Measurements from ENCODE around the gene CENPX.
A peak's percentile ranks its signal among the peaks of the same experiment; 100 is the strongest.

The CENPX gene

DNA sequence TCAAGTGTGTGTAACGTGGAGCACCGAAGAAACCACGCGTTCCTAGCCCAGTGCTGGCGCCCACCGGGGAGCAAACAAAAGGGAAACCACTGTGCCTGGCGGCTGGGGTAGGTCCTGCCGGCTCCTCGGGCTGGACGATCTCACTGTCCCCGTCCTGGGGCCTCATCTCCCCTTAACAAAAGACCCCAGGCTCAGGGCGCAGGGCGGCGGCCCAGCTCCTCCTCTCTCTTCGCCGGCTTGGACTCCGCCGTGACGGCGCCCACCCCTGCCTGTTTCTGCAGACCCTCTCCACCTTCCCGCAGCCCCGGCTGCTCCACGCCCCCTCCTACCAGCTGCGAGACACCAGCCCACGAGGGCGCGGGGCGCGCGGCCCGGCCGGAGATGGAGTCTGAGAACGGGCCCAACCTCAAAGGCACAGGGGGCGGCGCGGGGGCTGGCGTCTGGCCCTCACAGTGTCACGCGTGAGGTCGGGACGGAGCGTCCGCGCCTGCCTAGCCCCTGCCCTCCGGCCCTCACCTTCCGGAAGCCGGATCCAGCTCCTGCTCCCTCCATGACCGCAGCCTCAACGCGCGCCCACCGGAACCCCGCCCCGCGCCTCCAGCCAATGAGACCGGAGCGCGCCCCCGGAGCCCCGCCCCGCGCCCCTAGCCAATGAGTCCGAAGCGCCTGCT is at the start of gene CENPX:
TSS of gene CENPX (minus strand) at position 569 of the 671 bp plus-strand sequence. CDS start at position 552, 17 bp downstream.
- DNase-seq (ENCODE audit: low spot score), result no peak

DNA sequence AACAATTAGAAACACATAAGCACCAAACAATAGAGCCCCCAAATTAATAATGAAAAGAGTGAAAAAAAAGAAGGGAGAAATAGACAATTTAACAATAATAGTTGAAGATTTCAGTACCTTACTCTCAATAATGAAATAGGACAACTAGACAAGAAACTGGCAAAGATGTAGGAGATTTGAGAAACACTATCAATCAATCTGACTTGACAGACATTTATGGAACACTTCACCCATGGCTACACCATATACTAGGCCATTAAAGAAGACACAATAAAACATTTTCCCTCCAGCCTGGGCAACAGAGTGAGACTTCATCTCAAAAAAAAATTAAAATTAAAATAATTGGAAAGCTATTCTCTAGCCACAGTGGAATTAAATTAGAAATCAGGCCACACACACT is 47.9 kb upstream of the CENPX start:
- DNase-seq (ENCODE audit: low spot score), result no peak

DNA sequence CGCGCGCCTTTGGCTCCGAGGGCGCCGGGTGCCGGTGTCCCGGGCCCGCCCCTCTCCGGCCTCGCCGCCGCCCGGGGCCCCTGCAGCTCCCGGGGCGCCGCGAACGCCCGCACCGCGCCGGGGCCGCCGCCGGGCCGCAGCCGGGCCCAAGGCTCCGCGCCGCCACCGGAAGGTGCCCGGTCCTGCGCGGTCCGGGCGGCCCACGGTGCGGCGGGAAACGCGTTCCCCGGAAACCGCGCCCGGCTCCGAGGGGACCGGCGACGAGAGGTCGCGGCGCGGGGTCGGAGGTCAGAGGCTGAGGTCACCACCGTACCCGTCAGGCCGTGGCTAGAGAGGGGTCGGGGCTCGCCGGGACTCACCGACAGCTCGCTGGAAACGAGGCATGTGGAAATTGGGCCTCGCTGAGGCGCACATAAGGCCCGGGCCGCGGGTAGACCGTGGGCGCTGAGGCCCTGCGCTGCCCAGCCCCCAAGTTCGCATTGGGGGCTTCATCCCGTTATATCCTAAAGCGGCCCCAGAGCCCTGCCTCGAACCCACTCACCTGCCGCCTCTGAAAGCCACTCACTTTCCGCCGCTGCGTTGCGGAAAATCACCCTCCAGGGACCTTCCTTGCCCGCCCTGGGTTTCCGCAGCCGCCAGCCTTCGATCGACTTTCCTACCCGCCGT is 43.1 kb upstream of the CENPX start, which contains the start of gene DUS1L:
TSS of gene DUS1L (minus strand) at position 167 of the 666 bp plus-strand sequence. CDS start 745 bp downstream, outside the sequence.
- peak; percentile 31 for DNase-seq (ENCODE audit: low spot score)

DNA sequence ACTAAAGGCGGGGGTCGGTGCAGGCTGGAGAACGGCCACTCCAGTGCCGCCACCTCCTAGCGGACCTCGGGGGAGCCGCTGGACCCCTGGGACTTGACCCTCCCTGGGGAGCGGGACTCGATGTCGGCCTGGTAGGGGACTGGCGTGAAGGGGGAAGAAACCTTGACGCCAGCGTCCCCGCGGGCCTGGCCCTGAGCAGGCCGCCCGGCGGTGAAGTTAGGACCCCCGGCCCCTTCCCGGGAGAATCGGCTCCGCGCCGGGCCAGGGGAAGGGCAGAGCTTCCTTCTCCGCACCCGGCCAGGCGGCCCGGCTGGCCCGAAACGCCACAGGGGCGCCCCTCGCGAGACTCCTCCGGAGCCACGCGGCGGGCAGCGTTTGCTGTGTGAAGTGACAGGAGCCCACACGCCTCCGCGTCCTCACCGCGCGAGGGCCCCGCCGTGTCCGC is 42.5 kb upstream of the CENPX start:
- DNase-seq (ENCODE audit: low spot score), result no peak

DNA sequence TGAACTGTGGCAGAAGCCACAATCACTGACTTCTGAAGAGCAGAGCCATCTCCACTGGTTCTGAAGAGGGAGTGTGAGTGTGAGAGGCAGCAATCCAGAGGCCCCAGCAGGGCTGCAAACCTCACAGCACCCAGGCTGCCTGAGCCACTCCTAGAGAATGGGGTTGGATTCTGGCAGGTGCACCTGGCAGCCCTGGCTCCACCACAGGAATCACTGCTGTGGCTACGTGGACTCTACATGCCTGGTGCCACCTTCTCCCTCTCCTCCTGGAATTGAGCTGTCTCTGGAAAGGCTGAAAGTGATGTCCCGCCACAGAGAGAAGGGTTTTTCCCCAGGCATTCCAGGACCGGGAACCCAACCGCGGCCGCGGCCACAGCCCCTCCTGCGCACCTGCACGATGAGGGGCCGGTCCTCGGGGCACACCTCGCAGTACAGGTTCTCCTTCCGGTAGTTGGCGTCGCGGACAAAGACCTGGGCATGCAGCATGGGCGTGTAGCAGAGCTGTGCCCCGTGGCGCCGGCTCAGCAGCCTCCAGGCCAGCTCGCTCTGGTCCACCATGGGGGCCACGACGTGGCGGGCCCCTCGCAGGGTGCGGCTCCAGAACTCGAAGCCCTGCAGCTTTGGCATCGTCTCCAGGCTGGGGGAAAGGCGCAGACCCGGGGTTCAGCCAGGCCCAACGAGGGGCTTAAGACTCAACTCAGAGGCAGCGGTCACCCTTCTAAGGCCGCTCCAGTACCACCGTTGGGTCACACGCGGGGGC is 41.9 kb upstream of the CENPX start:
- no peak for DNase-seq (ENCODE audit: low spot score)

DNA sequence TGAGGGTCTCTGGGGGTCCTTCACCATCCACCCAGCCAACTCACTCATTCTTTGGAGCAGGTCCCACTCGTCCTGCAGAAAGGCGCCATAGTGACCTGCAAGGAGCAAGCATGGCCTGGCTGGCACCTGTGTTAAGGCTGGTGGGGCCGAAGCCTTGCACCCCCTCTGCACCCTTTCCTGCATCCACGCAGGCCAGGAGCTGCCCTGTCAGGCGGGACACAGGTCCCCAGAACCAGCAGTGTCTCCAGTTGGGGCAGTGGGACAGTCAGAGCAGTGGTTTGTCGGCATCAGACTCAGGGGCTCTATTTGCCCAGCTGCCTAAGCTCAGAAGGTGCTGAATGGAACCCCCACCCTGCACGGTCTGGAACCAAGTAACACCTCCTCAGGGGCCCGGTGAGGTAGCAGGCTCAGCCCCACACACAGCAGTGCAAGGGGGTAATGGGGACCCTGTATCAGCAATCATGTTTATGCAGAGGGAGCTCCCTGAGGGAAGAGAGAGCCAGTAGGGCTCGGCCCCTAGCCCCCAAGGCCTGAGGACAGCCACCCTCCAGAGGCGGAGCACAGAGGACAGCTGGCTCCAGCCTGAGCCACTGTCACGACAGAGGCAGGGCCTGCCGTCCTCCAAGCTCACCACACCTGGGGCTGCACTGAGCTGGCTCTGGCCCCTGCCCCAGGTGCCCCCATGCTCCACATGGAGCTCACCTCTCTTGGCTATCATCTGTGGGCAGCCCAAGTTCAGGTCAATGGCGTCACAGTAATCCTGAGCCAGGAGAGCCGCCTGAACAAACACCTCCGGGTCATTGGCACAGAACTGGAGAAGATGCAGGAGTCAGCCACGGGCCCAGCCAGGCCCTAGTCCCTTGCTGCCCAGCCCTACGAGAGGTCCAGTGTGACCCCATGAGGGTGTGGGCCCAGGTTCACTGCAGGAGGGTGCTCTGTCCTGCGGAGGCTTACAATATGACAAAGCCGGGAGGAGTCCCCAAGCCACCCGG is 41.0 kb upstream of the CENPX start:
- no peak for DNase-seq (ENCODE audit: low spot score)

DNA sequence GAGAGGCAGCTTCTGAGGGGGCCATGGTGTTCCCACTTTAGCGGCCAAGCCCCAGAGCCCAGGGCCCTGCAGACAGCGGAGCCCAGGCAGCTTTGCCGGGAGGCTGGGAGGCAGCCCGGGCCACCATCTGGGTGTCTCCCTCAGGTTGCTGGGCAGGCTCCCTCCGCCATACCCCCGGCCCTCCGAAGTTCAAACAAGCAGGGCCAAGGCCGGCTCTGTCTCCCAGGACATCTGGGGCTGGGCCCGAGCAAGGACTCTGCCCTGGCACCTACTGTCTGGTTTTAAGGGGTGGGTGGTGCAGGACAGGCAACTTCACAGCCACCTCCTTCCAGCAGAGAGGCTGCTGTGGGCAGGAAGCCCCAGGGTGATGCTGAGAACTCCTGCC is 40.3 kb upstream of the CENPX start:
- DNase-seq (ENCODE audit: low spot score), result no peak

DNA sequence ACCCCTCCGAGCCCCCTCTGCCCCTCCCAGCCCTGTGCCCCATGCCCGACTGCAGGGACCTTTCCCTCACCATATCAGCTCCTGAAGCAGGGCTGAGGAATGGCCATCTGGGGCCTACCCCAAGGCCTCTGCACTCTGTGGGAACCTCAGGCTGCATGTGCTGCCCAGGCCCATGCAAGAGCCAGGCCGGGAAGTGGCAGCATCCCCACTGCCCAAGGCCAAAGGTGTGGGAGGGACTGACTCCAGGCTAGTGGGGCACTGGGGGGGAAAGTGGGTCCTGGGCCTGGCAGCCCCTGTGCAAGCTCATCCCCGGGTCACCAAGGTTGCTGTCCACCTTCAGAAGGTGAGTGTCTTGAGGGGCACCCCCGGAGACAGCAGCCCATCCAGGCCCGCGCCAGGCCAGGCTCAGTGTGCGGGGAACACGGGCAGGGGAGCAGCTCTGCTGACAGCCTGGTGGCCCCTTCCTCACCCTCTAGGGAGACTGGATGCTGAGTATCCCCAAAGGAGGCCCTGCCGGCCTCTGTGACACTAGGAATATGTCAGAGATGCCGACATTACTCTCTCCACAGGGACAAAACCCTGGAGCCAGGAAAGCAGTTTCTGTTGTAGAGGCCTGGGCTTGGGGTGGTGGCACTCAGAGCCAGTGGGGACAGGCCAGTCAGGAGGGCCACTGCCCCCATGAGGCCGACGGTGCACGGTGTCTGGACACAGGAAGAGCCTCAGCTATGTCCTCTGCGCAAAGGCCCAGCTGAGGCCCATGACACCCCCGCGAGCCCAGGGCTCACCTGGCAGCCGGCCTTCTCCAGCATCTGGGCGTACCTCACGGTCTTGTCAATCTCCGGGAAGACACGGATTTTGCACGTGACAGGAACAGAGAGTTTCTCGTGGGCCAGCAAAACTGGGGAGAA is 39.7 kb upstream of the CENPX start:
- DNase-seq (ENCODE audit: low spot score), result no peak

DNA sequence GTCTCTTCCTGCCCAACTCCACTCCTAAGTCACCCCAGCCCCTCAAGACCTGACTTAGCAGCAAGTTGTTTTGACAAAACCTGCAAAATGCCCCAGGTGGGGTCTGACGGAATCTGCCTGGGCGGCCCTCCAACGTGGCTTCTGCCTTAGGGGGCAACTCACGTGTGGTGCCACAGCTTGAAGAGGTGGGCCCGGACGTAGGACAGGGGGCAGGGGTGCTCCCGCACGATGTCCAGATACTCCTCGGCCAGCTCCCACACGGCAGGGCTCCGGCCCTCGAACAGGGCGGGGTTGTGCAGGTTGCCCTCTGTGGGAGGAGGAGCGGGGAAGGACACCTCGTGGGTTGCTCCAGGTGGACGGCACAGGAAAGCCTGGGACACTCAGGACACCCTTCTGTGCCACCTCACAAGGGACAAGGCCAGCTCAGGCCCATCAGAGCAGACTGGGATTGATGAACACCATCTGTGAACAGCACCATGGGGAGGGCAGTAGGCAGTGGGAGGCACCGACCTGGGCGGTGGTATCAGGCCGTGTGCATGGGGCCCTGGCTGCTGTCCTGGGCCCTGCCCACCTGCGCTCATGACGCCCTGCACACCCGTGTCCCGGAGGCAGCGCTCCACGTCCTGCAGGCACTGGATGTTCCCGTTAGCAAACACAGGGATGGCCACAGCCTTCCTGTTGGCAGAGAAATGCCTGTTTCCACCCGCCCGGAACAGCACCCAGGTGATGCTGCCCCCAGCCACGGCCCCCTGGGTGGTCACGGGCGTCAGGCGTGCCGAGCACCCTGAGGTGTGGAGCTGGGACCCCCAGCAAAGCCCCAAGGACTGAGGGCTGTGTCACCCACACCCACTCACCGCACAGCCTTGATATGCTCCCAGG is 38.6 kb upstream of the CENPX start:
- no peak for DNase-seq (ENCODE audit: low spot score)

DNA sequence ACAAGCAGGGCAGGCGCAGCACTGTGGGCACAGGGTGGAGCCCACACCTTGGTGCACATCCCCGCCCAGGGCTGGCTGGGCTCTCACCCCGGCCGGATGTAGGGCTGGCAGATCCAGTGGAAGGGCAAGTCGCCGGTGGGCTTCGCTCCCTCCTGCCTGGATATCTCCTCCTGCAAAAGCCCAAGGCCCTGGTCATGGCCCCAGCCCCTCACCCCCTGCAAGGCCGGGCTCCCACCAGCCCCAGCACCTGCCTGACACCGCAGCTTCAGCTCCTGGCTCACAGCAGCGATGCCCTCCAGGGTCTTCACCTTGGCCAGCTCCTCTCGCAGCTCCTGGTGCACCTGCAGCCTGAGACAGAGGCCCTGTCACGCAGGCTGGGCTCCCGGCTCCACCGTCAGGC is 37.9 kb upstream of the CENPX start:
- DNase-seq (ENCODE audit: low spot score), result no peak

DNA sequence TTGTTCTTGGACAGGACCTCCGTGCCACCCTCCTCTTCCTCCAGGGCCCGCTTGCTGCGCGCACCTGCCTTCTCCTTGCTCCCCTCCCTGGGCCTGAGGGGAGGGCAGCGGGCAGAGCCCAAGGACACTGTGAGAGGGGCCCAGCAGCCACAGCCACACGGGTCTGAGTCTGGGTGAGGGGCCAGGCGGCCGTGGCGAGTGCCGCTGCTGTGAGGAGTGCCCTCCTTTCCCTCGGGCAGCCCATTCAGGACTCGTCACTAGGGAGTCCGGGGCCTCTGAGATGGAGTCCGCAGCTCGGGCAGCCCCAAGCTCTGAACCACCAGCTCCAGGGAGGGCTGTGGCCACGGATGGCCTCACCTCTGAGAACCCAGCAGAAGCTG is 37.3 kb upstream of the CENPX start:
- DNase-seq (ENCODE audit: low spot score), result no peak

DNA sequence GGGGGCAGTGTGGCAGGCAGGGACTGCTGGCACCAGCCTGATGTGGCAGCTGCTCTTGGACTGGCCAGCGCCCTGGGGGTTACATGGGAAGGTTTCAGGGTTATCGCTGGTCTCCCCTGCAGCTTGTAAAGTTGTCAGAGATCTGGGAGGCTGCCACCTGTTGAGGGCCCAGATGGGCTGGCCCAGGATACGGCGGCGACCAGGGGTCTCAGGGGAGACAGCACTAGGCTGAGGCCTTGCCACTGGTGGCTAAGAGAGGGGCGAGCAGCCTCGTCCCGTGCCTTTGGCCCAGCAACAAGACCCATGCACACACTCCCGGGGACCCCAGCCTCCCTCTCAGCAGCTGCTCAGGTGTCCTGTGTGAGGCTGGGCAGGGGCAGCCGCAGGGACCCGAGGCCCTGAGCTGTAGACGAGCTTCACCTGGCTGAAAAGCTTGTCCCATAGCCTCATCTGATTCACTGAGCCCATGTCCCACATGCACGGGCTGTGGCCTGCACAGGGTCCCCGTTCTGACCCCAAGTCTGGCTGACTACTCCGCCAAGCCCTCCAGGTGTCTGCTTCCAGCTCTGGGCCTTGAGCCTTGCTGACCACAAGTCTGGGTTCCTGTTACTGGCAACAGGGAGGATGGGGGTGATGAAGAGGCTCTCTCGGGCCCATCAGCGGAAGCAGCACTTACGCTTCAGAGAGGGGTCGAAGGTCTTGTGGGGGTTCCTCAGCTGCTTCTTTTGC is 36.8 kb upstream of the CENPX start:
- DNase-seq (ENCODE audit: low spot score), result no peak

DNA sequence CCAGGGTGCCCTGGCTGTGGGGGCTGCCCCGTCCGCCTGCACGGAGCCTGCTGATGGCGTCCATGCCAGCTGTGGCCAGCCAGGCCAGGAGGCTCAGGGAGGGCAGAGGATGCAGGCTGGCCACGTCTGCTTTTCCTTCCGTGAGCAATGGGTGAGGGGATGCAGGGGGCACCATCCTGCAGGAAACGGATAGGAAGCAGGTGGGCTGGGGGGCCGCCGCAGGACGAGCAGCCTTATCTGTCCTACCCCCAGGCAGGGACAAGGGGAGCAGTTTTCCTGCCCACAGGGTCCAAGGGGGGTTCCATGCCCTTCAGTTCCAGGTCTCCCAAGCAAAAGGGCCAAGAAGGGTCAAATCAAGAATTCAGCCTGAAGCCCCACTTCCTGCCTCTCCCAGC is 36.2 kb upstream of the CENPX start:
- DNase-seq (ENCODE audit: low spot score), result no peak

DNA sequence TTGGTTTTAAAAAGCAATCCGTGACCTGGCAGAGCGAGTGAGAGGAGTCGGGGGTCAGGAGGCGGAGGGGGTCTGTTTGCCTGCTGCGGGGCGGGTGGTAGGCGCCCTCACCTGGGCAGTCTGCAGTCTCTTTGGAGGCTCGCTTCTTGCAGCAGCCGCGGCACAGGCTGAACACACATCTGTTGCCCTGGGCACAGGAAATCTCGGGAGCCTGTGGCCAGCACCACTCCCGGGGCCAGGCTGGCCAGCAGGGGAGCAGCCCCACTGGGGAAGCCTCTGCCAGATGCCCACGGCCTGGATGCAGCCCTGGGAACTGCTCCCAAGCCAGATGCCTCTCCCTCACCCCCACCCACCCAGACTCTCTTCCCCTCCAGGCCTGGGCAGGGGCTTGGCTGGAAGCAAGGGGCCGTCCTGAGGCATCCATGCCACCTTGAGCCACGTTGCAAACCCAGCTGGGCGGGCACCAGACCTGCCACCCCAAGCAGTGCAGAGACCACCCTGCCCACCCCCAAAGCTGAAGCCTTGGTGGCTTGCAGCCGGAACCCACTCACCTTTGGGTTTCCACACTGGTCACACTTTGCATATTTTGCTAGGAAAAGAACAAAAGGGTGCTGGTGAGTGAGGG is 35.7 kb upstream of the CENPX start:
- no peak for DNase-seq (ENCODE audit: low spot score)

DNA sequence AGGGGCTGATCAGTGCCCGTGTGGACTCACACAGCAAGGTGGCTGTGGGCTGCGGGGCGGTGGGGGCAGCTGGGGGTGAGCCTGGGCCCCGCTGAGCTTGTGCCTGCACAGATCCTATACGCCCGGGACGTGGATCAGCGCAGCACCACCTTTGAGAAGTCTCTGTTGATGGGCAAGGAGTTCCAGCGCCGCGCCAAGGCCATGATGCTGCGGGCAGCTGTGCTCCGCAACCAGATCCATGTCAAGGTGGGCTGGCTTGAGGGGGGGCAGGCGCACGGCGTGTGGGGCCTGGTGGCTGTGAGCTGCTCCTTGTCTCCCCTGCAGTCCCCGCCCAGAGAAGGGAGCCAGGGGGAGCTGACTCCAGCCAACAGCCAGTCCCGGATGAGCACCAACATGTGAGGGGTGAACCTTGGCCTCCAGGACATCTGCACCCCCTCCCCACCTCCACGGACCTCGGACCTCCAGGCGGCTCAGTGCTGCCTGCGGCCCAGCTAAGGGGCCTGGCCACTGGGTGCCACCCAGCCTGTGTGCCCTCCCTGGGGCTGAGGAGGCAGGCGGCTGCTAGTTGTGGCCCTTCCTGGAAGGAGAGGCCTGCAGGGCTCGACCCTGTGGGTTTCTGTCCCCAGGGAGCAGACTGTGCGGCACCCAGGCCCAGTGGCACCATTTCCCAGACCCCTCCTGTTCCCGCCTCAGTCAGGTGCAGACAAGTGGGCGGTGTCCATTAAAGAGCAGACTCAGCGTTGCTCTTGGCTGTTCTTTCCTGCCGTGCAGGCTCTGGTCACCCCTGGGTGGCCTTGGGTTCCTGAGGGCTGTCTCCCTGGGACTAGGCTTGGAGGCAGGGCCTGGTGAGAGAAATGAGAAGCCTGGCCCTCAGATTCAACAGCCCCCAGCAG is 34.3 kb upstream of the CENPX start:
- DNase-seq (ENCODE audit: low spot score), result no peak

DNA sequence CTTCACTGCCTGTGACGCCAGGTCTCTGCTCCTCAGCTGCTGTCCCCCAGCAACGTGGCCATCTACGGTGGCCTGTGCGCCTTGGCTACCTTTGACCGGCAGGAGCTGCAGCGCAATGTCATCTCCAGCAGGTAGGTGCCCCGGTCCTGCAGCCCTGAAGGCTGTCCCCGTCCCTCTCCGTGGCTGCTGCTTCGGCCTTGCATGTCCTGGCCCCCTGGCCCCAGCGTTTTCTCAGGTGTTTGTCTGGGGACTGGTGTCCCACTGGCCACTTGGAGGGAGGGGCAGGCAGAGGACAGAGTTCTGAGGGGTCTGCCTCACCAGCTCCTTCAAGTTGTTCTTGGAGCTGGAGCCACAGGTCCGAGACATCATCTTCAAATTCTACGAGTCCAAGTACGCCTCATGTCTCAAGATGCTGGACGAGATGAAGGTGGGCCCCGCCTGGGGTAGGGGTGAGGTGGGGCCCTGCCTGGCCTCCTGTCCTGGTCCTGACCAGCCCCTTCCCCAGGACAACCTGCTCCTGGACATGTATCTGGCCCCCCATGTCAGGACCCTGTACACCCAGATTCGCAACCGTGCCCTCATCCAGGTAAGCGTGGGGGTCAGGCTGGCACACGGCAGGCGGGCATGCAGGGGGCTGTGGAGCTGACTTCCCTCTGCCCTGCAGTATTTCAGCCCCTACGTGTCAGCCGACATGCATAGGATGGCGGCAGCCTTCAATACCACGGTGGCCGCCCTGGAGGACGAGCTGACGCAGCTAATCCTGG is 33.5 kb upstream of the CENPX start:
- DNase-seq (ENCODE audit: low spot score), result no peak
